ENCODE results near the gene RAD50. TPM values are rescaled to one million over a fixed set of nuclear protein-coding genes. Genes with fewer than 3 reads are reported as not detected.

RAD50 gene
- total RNA-seq, 2 experiments from 2014 or later: 44.6 to 47.6 TPM

GRCh38 chr5:132655821-132656773, 99.3 kb downstream of the RAD50 start:
- intact Hi-C loops (cut with micrococcal nuclease): no loop called here
- Mint-ChIP-seq H3K4me3 (peak overlapping the region; percentile 16), H3K9me3 (no peaks in the 10 kb centered on the region), H3K4me1 (ENCODE audit: low read depth) (peaks cover 29% of the 10 kb centered on the region), H3K27ac (no peak overlapping the region), H3K27me3 (peaks cover 33% of the 10 kb centered on the region), H3K36me3 (no peaks in the 10 kb centered on the region)
- DNase-seq: peak; percentile 56
- POLR2A ChIA-PET: no interaction called here
- CTCF ChIA-PET: interaction anchor here (2.5 kb wide), 1 partner anchor 16 kb away, joined by 6 read pairs; no protein-coding TSS in a partner anchor

- Mint-ChIP-seq H3K27me3 (peaks cover 32% of the 10 kb centered on the region), H3K4me3 (peak overlapping the region; percentile 16), H3K36me3 (no peaks in the 10 kb centered on the region), H3K27ac (no peak overlapping the region), H3K4me1 (ENCODE audit: low read depth) (peaks cover 36% of the 10 kb centered on the region), H3K9me3 (no peaks in the 10 kb centered on the region)
- DNase-seq: no peak
- ChIA-PET CTCF (interaction anchor here (1.6 to 2.5 kb wide), 2 partner anchors 15 to 17 kb away, joined by 4 to 6 read pairs; no protein-coding TSS in a partner anchor), POLR2A (interaction anchor here (1.9 kb wide), 1 partner anchor 16 kb away, joined by 14 read pairs; no protein-coding TSS in a partner anchor)
- intact Hi-C loops (cut with micrococcal nuclease): no loop called here
These were observed 100.1 kb downstream of the RAD50 start for GRCh38 chr5:132656774-132657355.

DNA sequence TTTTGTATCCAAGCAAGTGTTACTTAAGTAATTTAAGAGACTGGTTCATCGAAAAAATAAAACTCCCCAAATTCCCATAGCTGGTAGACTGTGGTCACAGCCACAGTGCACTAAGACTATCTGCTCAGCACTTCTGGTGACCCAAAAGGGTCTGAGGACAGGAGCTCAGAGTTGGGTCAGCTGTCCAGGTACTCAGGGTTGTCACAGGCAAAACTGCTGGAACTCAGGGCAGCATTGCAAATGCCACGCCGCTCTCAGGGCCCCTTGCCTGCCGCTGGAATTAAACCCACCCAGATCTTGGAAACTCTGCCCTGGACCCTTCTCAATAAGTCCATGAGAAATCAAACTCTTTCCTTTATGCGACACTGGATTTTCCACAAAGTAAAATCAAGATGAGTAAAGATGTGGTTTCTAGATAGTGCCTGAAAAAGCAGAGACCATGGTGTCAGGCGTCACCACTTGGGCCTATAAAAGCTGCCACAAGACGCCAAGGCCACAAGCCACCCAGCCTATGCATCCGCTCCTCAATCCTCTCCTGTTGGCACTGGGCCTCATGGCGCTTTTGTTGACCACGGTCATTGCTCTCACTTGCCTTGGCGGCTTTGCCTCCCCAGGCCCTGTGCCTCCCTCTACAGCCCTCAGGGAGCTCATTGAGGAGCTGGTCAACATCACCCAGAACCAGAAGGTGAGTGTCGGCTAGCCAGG, 101.1 kb downstream of the RAD50 start, which contains the start of gene IL13:
Gene IL13 (plus strand): TSS at position 498 of the 705 bp plus-strand sequence. CDS start 14 bp downstream, at position 512.
- Mint-ChIP-seq H3K9me3 (no peaks in the 10 kb centered on the region), H3K4me3 (peak within 1 kb of the TSS; percentile 47), H3K36me3 (no peaks in the 10 kb centered on the region), H3K27me3 (peaks cover 29% of the 10 kb centered on the region), H3K4me1 (ENCODE audit: low read depth) (peaks cover 44% of the 10 kb centered on the region), H3K27ac (peak within 1 kb of the TSS; percentile 46)
- intact Hi-C loops (cut with micrococcal nuclease): no loop called here
- DNase-seq: peak; percentile 50
- ChIA-PET POLR2A (interaction anchor here (0.6 to 1.9 kb wide), 4 partner anchors 10 to 17 kb away, joined by 3 to 14 read pairs (median 3); no protein-coding TSS in a partner anchor), CTCF (interaction anchor here (1.0 to 2.5 kb wide), 5 partner anchors 16 to 162 kb away, joined by 3 to 6 read pairs (median 4); no protein-coding TSS in a partner anchor)

- intact Hi-C loops (cut with micrococcal nuclease): no loop called here
- H3K4me1 Mint-ChIP-seq (ENCODE audit: low read depth): peaks cover 52% of the 10 kb centered on the region
These were observed 101.9 kb downstream of the RAD50 start for GRCh38 chr5:132658381-132659302.

DNA sequence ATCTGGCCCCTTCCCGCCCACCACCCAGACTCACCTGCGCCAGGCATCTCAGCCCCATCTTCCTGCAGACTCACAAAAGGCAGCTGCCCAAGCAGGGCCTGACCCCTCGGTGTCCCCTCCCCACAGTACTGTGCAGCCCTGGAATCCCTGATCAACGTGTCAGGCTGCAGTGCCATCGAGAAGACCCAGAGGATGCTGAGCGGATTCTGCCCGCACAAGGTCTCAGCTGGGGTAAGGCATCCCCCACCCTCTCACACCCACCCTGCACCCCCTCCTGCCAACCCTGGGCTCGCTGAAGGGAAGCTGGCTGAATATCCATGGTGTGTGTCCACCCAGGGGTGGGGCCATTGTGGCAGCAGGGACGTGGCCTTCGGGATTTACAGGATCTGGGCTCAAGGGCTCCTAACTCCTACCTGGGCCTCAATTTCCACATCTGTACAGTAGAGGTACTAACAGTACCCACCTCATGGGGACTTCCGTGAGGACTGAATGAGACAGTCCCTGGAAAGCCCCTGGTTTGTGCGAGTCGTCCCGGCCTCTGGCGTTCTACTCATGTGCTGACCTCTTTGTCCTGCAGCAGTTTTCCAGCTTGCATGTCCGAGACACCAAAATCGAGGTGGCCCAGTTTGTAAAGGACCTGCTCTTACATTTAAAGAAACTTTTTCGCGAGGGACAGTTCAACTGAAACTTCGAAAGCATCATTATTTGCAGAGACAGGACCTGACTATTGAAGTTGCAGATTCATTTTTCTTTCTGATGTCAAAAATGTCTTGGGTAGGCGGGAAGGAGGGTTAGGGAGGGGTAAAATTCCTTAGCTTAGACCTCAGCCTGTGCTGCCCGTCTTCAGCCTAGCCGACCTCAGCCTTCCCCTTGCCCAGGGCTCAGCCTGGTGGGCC, 103.1 kb downstream of the RAD50 start:
- intact Hi-C loops (cut with micrococcal nuclease): loop anchor here (5.0 kb wide), 1 partner anchor 92 kb away; no protein-coding TSS in a partner anchor
- DNase-seq: no peak
- H3K27ac Mint-ChIP-seq: no peak overlapping the region
- peaks cover 16% of the 10 kb centered on the region for H3K27me3 Mint-ChIP-seq
- H3K9me3 Mint-ChIP-seq: no peaks in the 10 kb centered on the region
- ChIA-PET POLR2A (interaction anchor here (1.0 kb wide), 1 partner anchor 23 kb away, joined by 3 read pairs; no protein-coding TSS in a partner anchor), CTCF (interaction anchor here (1.3 kb wide), 1 partner anchor 134 kb away, joined by 3 read pairs; no protein-coding TSS in a partner anchor)
- no peaks in the 10 kb centered on the region for H3K36me3 Mint-ChIP-seq
- peaks cover 63% of the 10 kb centered on the region for H3K4me1 Mint-ChIP-seq (ENCODE audit: low read depth)
- H3K4me3 Mint-ChIP-seq: peak overlapping the region; percentile 10

More at GRCh38 chr5:132658381-132659302, 101.9 kb downstream of the RAD50 start:
- POLR2A ChIA-PET: interaction anchor here (0.6 to 1.9 kb wide), 4 partner anchors 11 to 18 kb away, joined by 3 to 14 read pairs (median 3); no protein-coding TSS in a partner anchor
- H3K27ac Mint-ChIP-seq: peak overlapping the region; percentile 46
- no peaks in the 10 kb centered on the region for H3K9me3 Mint-ChIP-seq
- DNase-seq: no peak
- CTCF ChIA-PET: interaction anchor here (1.0 to 2.5 kb wide), 5 partner anchors 16 to 162 kb away, joined by 3 to 6 read pairs (median 4); no protein-coding TSS in a partner anchor
- peak overlapping the region; percentile 47 for H3K4me3 Mint-ChIP-seq
- H3K27me3 Mint-ChIP-seq: peaks cover 25% of the 10 kb centered on the region
- H3K36me3 Mint-ChIP-seq: no peaks in the 10 kb centered on the region

DNA sequence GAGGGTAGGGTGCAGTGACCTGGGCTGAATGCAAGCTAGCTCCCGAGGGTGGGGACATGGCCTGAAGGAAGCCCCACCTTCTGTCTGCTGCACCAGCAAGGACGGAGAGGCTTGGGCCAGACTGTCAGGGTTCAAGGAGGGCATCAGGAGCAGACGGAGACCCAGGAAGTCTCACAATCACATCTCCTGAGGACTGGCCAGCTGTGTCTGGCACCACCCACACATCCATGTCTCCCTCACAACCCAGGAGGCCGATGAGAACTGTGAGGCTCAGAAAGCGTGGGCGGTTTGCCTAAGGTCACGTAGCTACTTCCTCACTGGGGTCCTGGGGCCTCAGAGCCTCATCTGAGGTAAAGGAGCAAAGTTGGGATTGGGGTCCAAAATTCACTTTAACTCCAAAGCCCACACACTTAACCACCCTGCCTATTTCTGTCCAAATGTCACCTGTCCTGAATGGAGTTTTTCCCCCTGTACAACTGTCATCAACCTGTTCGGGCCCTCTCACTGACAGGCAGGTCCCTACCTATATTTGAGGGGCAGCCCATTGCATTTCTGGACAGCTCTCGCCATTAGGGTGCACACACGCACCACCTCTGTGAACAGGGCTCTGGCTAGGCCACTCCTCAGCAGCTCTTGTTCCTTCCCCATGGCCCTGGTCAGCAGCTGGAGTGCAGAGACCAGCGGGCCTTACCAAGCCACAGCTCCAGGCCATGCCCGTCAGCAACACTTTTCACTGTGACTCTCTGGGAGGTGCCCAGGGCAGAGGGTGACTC, 104.6 kb downstream of the RAD50 start:
- Mint-ChIP-seq H3K27me3 (peaks cover 15% of the 10 kb centered on the region), H3K4me3 (no peak overlapping the region), H3K27ac (peak overlapping the region; percentile 20)

DNA sequence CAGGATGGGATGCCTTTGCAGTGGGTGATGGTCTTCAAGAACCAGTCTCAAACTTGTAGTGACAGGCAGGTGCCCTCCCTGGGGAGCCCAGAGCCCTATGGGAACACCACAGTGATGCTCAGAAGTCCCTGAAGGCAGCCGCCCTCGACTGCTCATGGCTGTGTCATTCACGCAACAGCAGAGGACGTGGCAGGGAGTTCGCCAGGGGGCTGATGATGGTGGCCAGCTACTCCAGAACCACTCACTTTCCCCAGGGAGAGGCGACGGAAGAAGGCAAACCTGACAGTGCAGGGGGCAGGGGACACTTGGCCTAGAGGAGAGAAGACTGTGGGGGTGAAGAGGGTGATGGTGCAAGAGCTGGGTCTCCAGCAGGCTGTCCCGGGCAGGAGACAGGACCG, 105.2 kb downstream of the RAD50 start:
- Mint-ChIP-seq H3K36me3 (no peaks in the 10 kb centered on the region), H3K27me3 (peaks cover 9% of the 10 kb centered on the region), H3K9me3 (no peaks in the 10 kb centered on the region), H3K27ac (peak overlapping the region; percentile 20), H3K4me3 (no peak overlapping the region), H3K4me1 (ENCODE audit: low read depth) (peaks cover 56% of the 10 kb centered on the region)
- POLR2A ChIA-PET: interaction anchor here (0.5 to 1.4 kb wide), 3 partner anchors 21 to 384 kb away, joined by 3 to 4 read pairs (median 4); no protein-coding TSS in a partner anchor
- CTCF ChIA-PET: interaction anchor here (1.3 kb wide), 1 partner anchor 76 kb away, joined by 3 read pairs; the partner anchor contains the start of gene KIF3A
- intact Hi-C loops (cut with micrococcal nuclease): loop anchor here (5.0 kb wide), 1 partner anchor 90 kb away; no protein-coding TSS in a partner anchor
- no peak for DNase-seq

More for the DNA sequence above, 104.6 kb downstream of the RAD50 start:
- ChIA-PET CTCF (interaction anchor here (1.3 to 1.4 kb wide), 2 partner anchors 76 to 158 kb away, joined by 3 to 6 read pairs; partner anchors contain the start of gene KIF3A), POLR2A (interaction anchor here (0.5 to 1.4 kb wide), 2 partner anchors 20 to 385 kb away, joined by 3 to 4 read pairs; no protein-coding TSS in a partner anchor)
- intact Hi-C loops (cut with micrococcal nuclease): loop anchor here (5.0 kb wide), 1 partner anchor 91 kb away; no protein-coding TSS in a partner anchor
- Mint-ChIP-seq H3K9me3 (no peaks in the 10 kb centered on the region), H3K4me1 (ENCODE audit: low read depth) (peaks cover 62% of the 10 kb centered on the region), H3K36me3 (no peaks in the 10 kb centered on the region)
- DNase-seq: no peak

DNA sequence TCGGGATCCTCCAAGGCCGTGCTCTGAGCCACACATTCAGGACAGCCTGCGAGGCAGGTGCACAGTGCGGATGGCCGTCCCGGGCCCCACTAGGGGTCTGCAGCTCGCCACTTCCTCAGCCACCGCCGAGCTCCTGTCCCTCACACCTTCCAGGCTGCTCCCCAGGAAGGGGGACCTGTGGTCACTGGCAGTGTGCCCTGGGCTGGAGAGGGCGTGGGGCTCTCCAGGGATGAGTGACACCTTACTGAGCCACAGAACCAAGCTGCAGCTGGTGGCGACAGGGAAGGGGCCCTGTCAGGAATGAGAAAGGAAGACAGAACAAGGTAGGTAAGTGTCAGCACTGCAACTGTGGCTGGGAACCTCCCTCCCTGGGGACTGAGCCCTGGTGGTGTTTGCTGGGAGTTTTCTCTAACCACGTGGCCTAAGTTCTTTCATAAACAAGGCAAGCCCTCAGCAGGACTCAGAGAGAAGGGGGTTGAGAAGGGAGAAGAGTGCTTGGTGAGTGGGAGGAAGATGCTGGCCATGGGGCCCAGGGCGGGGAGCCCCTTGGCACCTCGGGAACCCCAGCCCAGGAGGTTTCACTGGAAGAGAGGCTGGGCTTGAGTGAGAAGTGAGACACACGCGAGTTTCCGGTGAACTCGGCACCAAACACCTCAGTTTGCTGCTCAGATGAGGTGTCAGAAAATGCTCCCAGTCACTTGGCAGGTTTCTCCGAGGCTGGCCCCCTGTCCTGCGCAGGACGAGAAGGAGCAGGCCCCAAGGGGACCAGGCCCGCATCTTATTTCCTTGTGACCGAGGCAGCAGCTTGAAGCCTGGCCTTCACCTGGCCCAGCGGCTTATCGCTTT, 106.4 kb downstream of the RAD50 start:
- CTCF ChIA-PET: interaction anchor here (0.7 to 1.4 kb wide), 3 partner anchors 11 to 157 kb away, joined by 3 to 4 read pairs (median 3); no protein-coding TSS in a partner anchor
- Mint-ChIP-seq H3K4me3 (no peak overlapping the region), H3K27ac (peak overlapping the region; percentile 90), H3K27me3 (peaks cover under 1% of the 10 kb centered on the region), H3K4me1 (ENCODE audit: low read depth) (peaks cover 46% of the 10 kb centered on the region), H3K9me3 (no peaks in the 10 kb centered on the region), H3K36me3 (no peaks in the 10 kb centered on the region)
- intact Hi-C loops (cut with micrococcal nuclease): loop anchor here (1.0 to 5.0 kb wide), 6 partner anchors 11 to 89 kb away; no protein-coding TSS in a partner anchor
- POLR2A ChIA-PET: interaction anchor here (0.7 to 1.8 kb wide), 4 partner anchors 10 to 23 kb away, joined by 3 to 12 read pairs (median 6); no protein-coding TSS in a partner anchor
- DNase-seq: peak; percentile 86

Measured in activated CD4-positive, alpha-beta memory T cell treated with anti-CD3 and anti-CD28 coated beads for 36 hours (primary cell).